ENCODE measurements around the gene ESR1.

ESR1 gene

DNA sequence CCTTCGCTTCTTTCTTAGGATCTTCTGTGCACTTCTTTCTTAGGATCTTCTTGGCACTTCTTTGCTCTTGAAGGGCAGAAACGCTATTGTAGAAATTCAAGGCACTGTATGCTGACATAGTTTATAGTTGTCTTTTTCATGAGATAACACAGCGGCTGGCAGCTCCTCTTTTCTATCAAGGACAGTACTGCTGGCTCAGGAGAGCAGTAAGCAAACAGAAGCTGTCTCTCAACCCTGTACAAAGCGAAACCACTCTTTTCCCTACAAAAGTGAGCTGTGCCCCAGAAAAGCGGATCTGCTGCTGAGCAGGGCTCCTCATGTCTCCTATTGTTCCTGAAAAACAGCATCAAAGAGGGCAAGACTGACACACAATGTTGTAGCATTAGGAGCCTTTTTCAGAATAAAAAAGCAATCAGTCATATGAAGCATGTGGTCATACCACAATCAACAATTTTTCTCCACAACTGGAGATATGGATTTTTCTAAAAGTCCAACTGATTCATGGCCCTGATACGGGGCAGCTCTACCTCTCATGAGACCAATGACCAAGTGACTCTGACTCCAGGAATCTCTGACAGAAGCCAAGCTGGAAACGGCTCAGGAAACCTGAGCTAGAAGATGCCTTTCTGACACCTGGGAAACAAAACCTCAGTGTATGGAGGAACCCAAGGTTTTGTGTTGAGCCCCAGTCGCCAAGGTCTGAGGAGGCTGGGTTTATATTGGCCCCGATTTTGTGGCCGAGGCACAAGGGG, 255.9 kb downstream of the ESR1 start:
- no peak for TF ChIP-seq EZH2phosphoT487 (IDR thresholded peaks at IDR 0.05; ENCODE audit: borderline replicate concordance, low read length)
- TF ChIP-seq, protein P1, sequence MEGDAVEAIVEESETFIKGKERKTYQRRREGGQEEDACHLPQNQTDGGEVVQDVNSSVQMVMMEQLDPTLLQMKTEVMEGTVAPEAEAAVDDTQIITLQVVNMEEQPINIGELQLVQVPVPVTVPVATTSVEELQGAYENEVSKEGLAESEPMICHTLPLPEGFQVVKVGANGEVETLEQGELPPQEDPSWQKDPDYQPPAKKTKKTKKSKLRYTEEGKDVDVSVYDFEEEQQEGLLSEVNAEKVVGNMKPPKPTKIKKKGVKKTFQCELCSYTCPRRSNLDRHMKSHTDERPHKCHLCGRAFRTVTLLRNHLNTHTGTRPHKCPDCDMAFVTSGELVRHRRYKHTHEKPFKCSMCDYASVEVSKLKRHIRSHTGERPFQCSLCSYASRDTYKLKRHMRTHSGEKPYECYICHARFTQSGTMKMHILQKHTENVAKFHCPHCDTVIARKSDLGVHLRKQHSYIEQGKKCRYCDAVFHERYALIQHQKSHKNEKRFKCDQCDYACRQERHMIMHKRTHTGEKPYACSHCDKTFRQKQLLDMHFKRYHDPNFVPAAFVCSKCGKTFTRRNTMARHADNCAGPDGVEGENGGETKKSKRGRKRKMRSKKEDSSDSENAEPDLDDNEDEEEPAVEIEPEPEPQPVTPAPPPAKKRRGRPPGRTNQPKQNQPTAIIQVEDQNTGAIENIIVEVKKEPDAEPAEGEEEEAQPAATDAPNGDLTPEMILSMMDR (IDR thresholded peaks at IDR 0.05; ENCODE audit: low read depth, low read length, poor library complexity, severe bottlenecking), result no peak
- Histone ChIP-seq H3F3A (ENCODE audit: control insufficient read depth, insufficient read depth) (no peaks in the 10 kb centered on the region), H3K4me3 (ENCODE audit: low read length) (no peak overlapping the region)

DNA sequence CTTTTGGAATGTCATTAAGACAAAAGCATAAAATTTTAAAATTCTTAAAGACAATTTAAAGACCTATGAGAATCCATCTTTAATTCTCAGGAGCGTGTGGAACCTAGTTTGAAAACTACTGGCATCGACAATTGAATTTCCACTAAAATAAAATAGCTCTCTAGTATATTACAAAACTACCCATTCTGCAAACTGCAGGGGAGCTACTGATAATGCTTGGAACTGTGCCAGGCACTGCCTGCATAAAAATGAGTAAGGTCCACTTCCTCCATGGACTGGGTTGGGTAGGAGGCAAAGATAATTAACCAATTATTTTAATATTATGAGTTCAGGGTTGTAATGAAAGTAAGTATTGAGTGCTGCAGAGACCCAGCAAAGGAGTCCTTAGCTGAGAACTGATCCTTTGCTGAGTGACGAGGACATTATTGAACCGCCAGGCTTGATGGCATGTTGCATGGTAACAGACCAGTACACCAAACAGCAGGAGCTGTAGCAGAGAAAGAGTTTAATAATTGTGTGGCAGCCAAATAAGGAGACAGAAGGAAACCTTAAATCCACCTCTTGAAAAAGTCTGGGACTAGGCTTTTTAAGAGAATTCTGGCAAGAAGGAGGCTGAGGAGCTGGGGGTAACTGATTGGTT, 261.3 kb downstream of the ESR1 start:
- no peaks in the 10 kb centered on the region for H3K79me2 ChIP-seq (ENCODE audit: control insufficient read depth, low read length)
- no peaks in the 10 kb centered on the region for H3K9me2 ChIP-seq (replicated peaks; ENCODE audit: control insufficient read depth, low read length)
- no peaks in the 10 kb centered on the region for H4K20me1 ChIP-seq (ENCODE audit: control insufficient read depth, insufficient read depth, low read depth, low read length)
- H3K9me3 ChIP-seq (ENCODE audit: control insufficient read depth, insufficient read depth, low read length), result no peaks in the 10 kb centered on the region
- H3F3A ChIP-seq (ENCODE audit: control insufficient read depth, insufficient read depth), result no peaks in the 10 kb centered on the region
- H3K36me3 ChIP-seq (ENCODE audit: control insufficient read depth, low read length), result no peaks in the 10 kb centered on the region
- no peak overlapping the region for H3K27ac ChIP-seq (ENCODE audit: low read depth, low read length)
- no peaks in the 10 kb centered on the region for H3K27me3 ChIP-seq (ENCODE audit: control insufficient read depth, low read length)
- H3K4me1 ChIP-seq (ENCODE audit: control insufficient read depth, low read length), result no peaks in the 10 kb centered on the region
- no peak overlapping the region for H3K4me3 ChIP-seq (ENCODE audit: low read length)
- no peak overlapping the region for H3K4me2 ChIP-seq (ENCODE audit: low read length)
- no peak for TF ChIP-seq EZH2phosphoT487 (IDR thresholded peaks at IDR 0.05; ENCODE audit: borderline replicate concordance, low read length)

More for the DNA sequence above, 255.9 kb downstream of the ESR1 start:
- no peaks in the 10 kb centered on the region for H3K79me2 ChIP-seq (ENCODE audit: control insufficient read depth, low read length)
- H3K4me1 ChIP-seq (ENCODE audit: control insufficient read depth, low read length), result no peaks in the 10 kb centered on the region
- no peaks in the 10 kb centered on the region for H3K36me3 ChIP-seq (ENCODE audit: control insufficient read depth, low read length)
- H3K9me3 ChIP-seq (ENCODE audit: control insufficient read depth, insufficient read depth, low read length), result no peaks in the 10 kb centered on the region
- no peak overlapping the region for H3K4me2 ChIP-seq (ENCODE audit: low read length)
- no peaks in the 10 kb centered on the region for H3K9me2 ChIP-seq (replicated peaks; ENCODE audit: control insufficient read depth, low read length)
- no peak overlapping the region for H3K27ac ChIP-seq (ENCODE audit: low read depth, low read length)
- H3K27me3 ChIP-seq (ENCODE audit: control insufficient read depth, low read length), result no peaks in the 10 kb centered on the region
- no peaks in the 10 kb centered on the region for H4K20me1 ChIP-seq (ENCODE audit: control insufficient read depth, insufficient read depth, low read depth, low read length)

DNA sequence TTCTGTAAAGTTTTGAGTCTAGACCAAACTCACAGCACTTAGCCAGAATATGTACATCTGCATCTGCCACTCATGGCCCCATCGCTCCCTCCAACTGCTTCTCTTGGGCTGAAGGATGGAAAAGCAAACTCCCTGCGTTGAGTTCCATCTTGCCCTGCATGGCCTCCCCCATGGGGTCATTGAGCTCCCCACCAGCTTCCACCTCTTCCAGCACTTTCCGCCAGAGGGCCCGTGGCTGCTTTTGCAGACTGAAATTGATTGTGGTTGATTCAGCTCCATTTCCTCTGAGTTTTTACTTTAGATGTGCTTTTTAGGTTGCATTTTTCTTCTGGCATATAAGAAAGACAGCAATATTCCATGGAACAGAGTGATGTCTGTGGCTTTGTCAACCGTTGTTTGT, 263.1 kb downstream of the ESR1 start:
- TF ChIP-seq, protein P1 (IDR thresholded peaks at IDR 0.05; ENCODE audit: low read depth, low read length, poor library complexity, severe bottlenecking), result no peak
- TF ChIP-seq EZH2phosphoT487 (IDR thresholded peaks at IDR 0.05; ENCODE audit: borderline replicate concordance, low read length), result no peak
- no peak overlapping the region for H3K27ac ChIP-seq (ENCODE audit: low read depth, low read length)
- H3K4me3 ChIP-seq (ENCODE audit: low read length), result no peak overlapping the region
- H3K36me3 ChIP-seq (ENCODE audit: control insufficient read depth, low read length), result no peaks in the 10 kb centered on the region
- no peaks in the 10 kb centered on the region for H3K9me3 ChIP-seq (ENCODE audit: control insufficient read depth, insufficient read depth, low read length)
- no peak overlapping the region for H3K4me2 ChIP-seq (ENCODE audit: low read length)
- no peaks in the 10 kb centered on the region for H3K9me2 ChIP-seq (replicated peaks; ENCODE audit: control insufficient read depth, low read length)
- no peaks in the 10 kb centered on the region for H3K79me2 ChIP-seq (ENCODE audit: control insufficient read depth, low read length)
- H3K27me3 ChIP-seq (ENCODE audit: control insufficient read depth, low read length), result no peaks in the 10 kb centered on the region
- H4K20me1 ChIP-seq (ENCODE audit: control insufficient read depth, insufficient read depth, low read depth, low read length), result no peaks in the 10 kb centered on the region
- no peaks in the 10 kb centered on the region for H3F3A ChIP-seq (ENCODE audit: control insufficient read depth, insufficient read depth)
- H3K4me1 ChIP-seq (ENCODE audit: control insufficient read depth, low read length), result no peaks in the 10 kb centered on the region

DNA sequence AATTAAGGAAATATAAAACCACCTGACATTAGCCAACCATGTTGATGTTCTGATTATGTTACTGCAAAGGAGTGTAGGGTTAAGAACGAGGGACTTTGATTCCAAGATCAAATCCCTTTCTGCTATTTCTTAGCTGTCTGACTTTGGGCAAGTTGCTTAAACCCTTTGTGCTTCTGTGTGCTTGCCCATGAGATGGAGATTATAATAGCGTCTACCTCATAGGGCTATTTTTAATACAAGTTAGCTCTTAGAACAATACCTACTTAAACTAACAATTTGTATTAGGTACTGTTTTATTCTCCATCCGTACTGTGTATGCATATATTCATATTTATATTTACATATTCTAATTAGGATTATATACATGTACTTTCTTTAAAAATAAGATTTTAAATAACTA, 263.8 kb downstream of the ESR1 start:
- no peak for TF ChIP-seq EZH2phosphoT487 (IDR thresholded peaks at IDR 0.05; ENCODE audit: borderline replicate concordance, low read length)
- TF ChIP-seq, protein P1 (IDR thresholded peaks at IDR 0.05; ENCODE audit: low read depth, low read length, poor library complexity, severe bottlenecking), result no peak
- H4K20me1 ChIP-seq (ENCODE audit: control insufficient read depth, insufficient read depth, low read depth, low read length), result no peaks in the 10 kb centered on the region
- H3K36me3 ChIP-seq (ENCODE audit: control insufficient read depth, low read length), result no peaks in the 10 kb centered on the region
- no peaks in the 10 kb centered on the region for H3K9me3 ChIP-seq (ENCODE audit: control insufficient read depth, insufficient read depth, low read length)
- H3K27me3 ChIP-seq (ENCODE audit: control insufficient read depth, low read length), result no peaks in the 10 kb centered on the region
- H3K9me2 ChIP-seq (replicated peaks; ENCODE audit: control insufficient read depth, low read length), result no peaks in the 10 kb centered on the region
- no peak overlapping the region for H3K4me2 ChIP-seq (ENCODE audit: low read length)
- H3K4me3 ChIP-seq (ENCODE audit: low read length), result no peak overlapping the region
- H3F3A ChIP-seq (ENCODE audit: control insufficient read depth, insufficient read depth), result no peaks in the 10 kb centered on the region
- no peaks in the 10 kb centered on the region for H3K4me1 ChIP-seq (ENCODE audit: control insufficient read depth, low read length)
- H3K79me2 ChIP-seq (ENCODE audit: control insufficient read depth, low read length), result no peaks in the 10 kb centered on the region
- no peak overlapping the region for H3K27ac ChIP-seq (ENCODE audit: low read depth, low read length)

Data from DOHH2 (cell line).